Spleen (tissue), 11 donors: ENCODE measurements around the gene SCN1B. TPM values are rescaled to one million over a fixed set of nuclear protein-coding genes. Genes with fewer than 3 reads are reported as not detected.

ENCODE experiments used
- DNase-seq: peaks from one replicate; pipeline ENCODE4 v3.0.0-alpha.2; 2020
- H3K27ac ChIP-seq, 8 donors: fragments of 200-600 bp; sonication (generic) in 7 of 8; 1 replicate in 4 of 8; 2 replicates in 4 of 8; pipeline versions ENCODE4 v1.5.0 to v1.8.0; 2016 to 2021; ENCODE audit warnings: inconsistent platforms in 4 of 8, mild to moderate bottlenecking in 4 of 8, moderate library complexity in 1 of 8
- H3K27me3 ChIP-seq, 7 donors: fragments of 200-600 bp; sonication (generic) in 6 of 7; replicated peaks in 1 of 7; 1 replicate in 4 of 7; 2 replicates in 3 of 7; pipeline versions ENCODE4 v1.5.0 to v1.8.0; 2016 to 2021; ENCODE audit warnings: inconsistent platforms in 3 of 7, mild to moderate bottlenecking in 1 of 7
- H3K36me3 ChIP-seq, 6 donors: fragments of 200-600 bp; sonication (generic) in 5 of 6; 1 replicate in 4 of 6; 2 replicates in 2 of 6; pipeline versions ENCODE4 v1.5.0 to v1.8.0; 2016 to 2021; ENCODE audit warnings: inconsistent platforms in 2 of 6
- H3K4me1 ChIP-seq, 6 donors: fragments of 200-600 bp; sonication (generic) in 5 of 6; 1 replicate in 3 of 6; 2 replicates in 3 of 6; pipeline versions ENCODE4 v1.5.0 to v1.8.0; 2016 to 2021; ENCODE audit warnings: inconsistent platforms in 3 of 6
- H3K4me3 ChIP-seq, 8 donors: fragments of 200-600 bp; sonication (generic) in 7 of 8; 1 replicate in 4 of 8; 2 replicates in 4 of 8; pipeline versions ENCODE4 v1.5.0 to v1.8.0; 2016 to 2021; ENCODE audit warnings: inconsistent platforms in 4 of 8, mild to moderate bottlenecking in 4 of 8, moderate library complexity in 2 of 8
- H3K9me3 ChIP-seq, 8 donors: fragments of 200-600 bp; sonication (generic) in 7 of 8; 1 replicate in 4 of 8; 2 replicates in 4 of 8; pipeline versions ENCODE4 v1.5.0 to v1.8.0; 2016 to 2021; ENCODE audit warnings: inconsistent platforms in 4 of 8
- CTCF ChIP-seq, 11 experiments: fragments of 200-600 bp in 7 of 11; fragments of 450-650 bp in 4 of 11; sonication (generic) in 4 of 11; IDR thresholded peaks in 8 of 11; conservative IDR thresholded peaks in 3 of 11; 1 replicate in 7 of 11; 2 replicates in 4 of 11; pipeline versions ENCODE4 v1.4.0 to v1.8.0; 2016 to 2021; ENCODE audit warnings: antibody characterized with exemption in 11 of 11, inconsistent platforms in 4 of 11, mild to moderate bottlenecking in 1 of 11
- POLR2A ChIP-seq, 3 donors: fragments of 450-650 bp; IDR thresholded peaks; one replicate each; pipeline ENCODE4 v1.5.1; 2017; ENCODE audit warnings: antibody characterized with exemption in 3 of 3, mild to moderate bottlenecking in 1 of 3
- POLR2AphosphoS5 ChIP-seq, 3 donors: sonication (generic); formaldehyde crosslinking; IDR thresholded peaks; one replicate each; pipeline ENCODE4 v1.5.1; 2017; ENCODE audit warnings: antibody characterized with exemption in 3 of 3
- WGBS, 5 donors: extraction: QIAGEN DNeasy Blood & Tissue Kit in 3 of 5; methylation state at CpG; one replicate each; pipeline versions ENCODE4 v1.1.5 to v1.1.7; 2013 to 2018; 5-methylcytosine and 5-hydroxymethylcytosine counted together
- intact Hi-C: fragments of 100-400 bp; cut with DNase I; formaldehyde crosslinking; loops from one replicate; pipeline ENCODE4 v1.15.0; 2023; ENCODE audit warnings: low total_unique reads
- polyA plus RNA-seq, 3 donors: library from polyadenylated mRNA; stranded (reverse); fragments of 200-250 nt; gene quantifications; one replicate each; pipeline ENCODE4 v1.2.1, GENCODE V29; 2013
- total RNA-seq, 7 donors: library from RNA; depleted of rRNA in 3 of 7; stranded (reverse); fragments of >200 nt in 3 of 7; fragmentation: NEBNext Ultra II Directional in 4 of 7; extraction: Animal tissue kit (Norgen Biotek cat#: 25700) in 4 of 7; gene quantifications; one replicate each; pipeline versions ENCODE4 v1.1.0 to v1.2.1, GENCODE V29; 2016 to 2021
- donor health status: healthy with polysubstance abuse.
- donor health status: DM: no; HTN: no; CAD: no; lungs with moderate emphysema.
- donor health status: DM: no; HTN: no; CAD: no.
- donor health status: Bipolar disorder and iron deficiency.
- donor health status: healthy.
- donor health status: DM: no; HTN: no; CAD: no.
- donor health status: DM: yes; HTN: yes; CAD: no.

The SCN1B gene
- total and polyA plus RNA-seq, 10 donors: 3.7 to 28.1 (median 13.1) TPM

GRCh38 chr19:35018379-35018778 is 11.9 kb upstream of the SCN1B start:
- Histone ChIP-seq H3K9me3 (no peaks in the 10 kb centered on the region), H3K36me3 (peaks cover 3 to 100% (median 89%) of the 10 kb centered on the region in 6 donors), H3K27me3 (no peaks in the 10 kb centered on the region), H3K27ac (peak overlapping the region in 1 of 8 donors; percentile 52), H3K4me1 (peaks cover 16 to 69% (median 42%) of the 10 kb centered on the region in 6 donors), H3K4me3 (no peak overlapping the region)
- WGBS, 5 donors: 91 to 100% (median 97%) methylated on average over 4 of the region's 4 CpGs
- no peak for TF ChIP-seq POLR2A (IDR thresholded peaks at IDR 0.05)
- TF ChIP-seq CTCF (IDR thresholded peaks at IDR 0.05 in 8 of 11, conservative IDR thresholded peaks at IDR 0.05 in 3 of 11): no peak
- TF ChIP-seq POLR2AphosphoS5 (IDR thresholded peaks at IDR 0.05): no peak
- DNase-seq: no peak
- intact Hi-C loops: no loop called here

DNA sequence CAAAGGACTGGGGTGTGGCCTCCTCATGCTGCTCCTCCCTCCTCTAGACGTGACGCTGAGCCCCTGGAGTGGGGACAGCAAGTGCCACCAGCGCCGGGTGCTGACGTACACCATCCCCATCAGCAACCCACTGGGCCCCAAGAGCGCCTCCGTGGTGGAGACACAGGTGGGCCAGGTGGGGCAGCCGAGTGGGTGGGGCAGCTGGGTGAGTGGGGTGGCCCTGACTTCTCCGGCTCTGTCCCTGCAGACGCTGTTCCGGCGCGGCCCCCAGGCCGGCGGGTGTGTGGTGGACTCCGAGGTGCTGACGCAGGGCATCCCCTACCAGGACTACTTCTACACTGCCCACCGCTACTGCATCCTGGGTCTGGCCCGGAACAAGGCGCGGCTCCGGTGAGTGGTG is 11.1 kb upstream of the SCN1B start:
- intact Hi-C loops: no loop called here
- H3K27ac ChIP-seq: no peak overlapping the region
- no peaks in the 10 kb centered on the region for H3K27me3 ChIP-seq
- H3K4me3 ChIP-seq: no peak overlapping the region
- no peak for TF ChIP-seq POLR2A (IDR thresholded peaks at IDR 0.05)
- TF ChIP-seq CTCF (IDR thresholded peaks at IDR 0.05 in 8 of 11, conservative IDR thresholded peaks at IDR 0.05 in 3 of 11): no peak
- TF ChIP-seq POLR2AphosphoS5 (IDR thresholded peaks at IDR 0.05): peak in 1 of 3 donors; percentile 63
- peaks cover 9 to 69% (median 39%) of the 10 kb centered on the region in 6 donors for H3K4me1 ChIP-seq
- no peaks in the 10 kb centered on the region for H3K9me3 ChIP-seq
- peaks cover 6 to 100% (median 95%) of the 10 kb centered on the region in 6 donors for H3K36me3 ChIP-seq
- WGBS, 5 donors: 94 to 96% (median 95%) methylated on average over 17 to 22 of the region's 22 CpGs; no CpG with 5 or more reads in 1 of the 5 donors
- DNase-seq: no peak

GRCh38 chr19:35021016-35021415 is 9.3 kb upstream of the SCN1B start:
- no peak for DNase-seq
- 88 to 96% (median 92%) methylated on average over 10 of the region's 10 CpGs for WGBS, 5 donors
- peaks cover 0 to 57% (median 25%) of the 10 kb centered on the region in 6 donors for H3K4me1 ChIP-seq
- intact Hi-C loops: no loop called here
- H3K27ac ChIP-seq: no peak overlapping the region
- TF ChIP-seq CTCF (IDR thresholded peaks at IDR 0.05 in 8 of 11, conservative IDR thresholded peaks at IDR 0.05 in 3 of 11) (no peak), POLR2A (IDR thresholded peaks at IDR 0.05) (no peak), POLR2AphosphoS5 (IDR thresholded peaks at IDR 0.05) (no peak)
- H3K9me3 ChIP-seq: no peaks in the 10 kb centered on the region
- no peaks in the 10 kb centered on the region for H3K27me3 ChIP-seq
- peaks cover 4 to 100% (median 99%) of the 10 kb centered on the region in 6 donors for H3K36me3 ChIP-seq
- H3K4me3 ChIP-seq: no peak overlapping the region

GRCh38 chr19:35021596-35021995 is 8.7 kb upstream of the SCN1B start:
- intact Hi-C loops: no loop called here
- no peaks in the 10 kb centered on the region for H3K9me3 ChIP-seq
- no peaks in the 10 kb centered on the region for H3K27me3 ChIP-seq
- peak overlapping the region in 2 of 8 donors; percentile 42 to 55 for H3K27ac ChIP-seq
- WGBS, 5 donors: 88 to 98% (median 96%) methylated on average over 12 to 25 of the region's 25 CpGs
- TF ChIP-seq POLR2A (IDR thresholded peaks at IDR 0.05) (no peak), CTCF (IDR thresholded peaks at IDR 0.05 in 8 of 11, conservative IDR thresholded peaks at IDR 0.05 in 3 of 11) (no peak), POLR2AphosphoS5 (IDR thresholded peaks at IDR 0.05) (peak in 2 of 3 donors; percentile 13 to 33)
- no peak for DNase-seq
- H3K36me3 ChIP-seq: peaks cover 4 to 100% (median 99%) of the 10 kb centered on the region in 6 donors
- H3K4me3 ChIP-seq: no peak overlapping the region
- H3K4me1 ChIP-seq: peaks cover 0 to 51% (median 24%) of the 10 kb centered on the region in 6 donors
